M059J (cell line): ENCODE results near the gene PROM1. TPM values are rescaled to one million over a fixed set of nuclear protein-coding genes. Genes with fewer than 3 reads are reported as not detected.

Source experiments
- DNase-seq: peaks from one replicate; pipeline ENCODE4 v3.0.0-alpha.2; 2012; ENCODE audit warnings: low read depth
- total RNA-seq: library from RNA; depleted of rRNA; stranded (reverse); fragments of >200 nt; shearing (Covaris generic); gene quantifications from 2 replicates; pipeline ENCODE4 v1.2.3, GENCODE V29; 2014

The PROM1 gene
- total RNA-seq, 1 experiment from 2014 or later: 0.37 TPM

DNA sequence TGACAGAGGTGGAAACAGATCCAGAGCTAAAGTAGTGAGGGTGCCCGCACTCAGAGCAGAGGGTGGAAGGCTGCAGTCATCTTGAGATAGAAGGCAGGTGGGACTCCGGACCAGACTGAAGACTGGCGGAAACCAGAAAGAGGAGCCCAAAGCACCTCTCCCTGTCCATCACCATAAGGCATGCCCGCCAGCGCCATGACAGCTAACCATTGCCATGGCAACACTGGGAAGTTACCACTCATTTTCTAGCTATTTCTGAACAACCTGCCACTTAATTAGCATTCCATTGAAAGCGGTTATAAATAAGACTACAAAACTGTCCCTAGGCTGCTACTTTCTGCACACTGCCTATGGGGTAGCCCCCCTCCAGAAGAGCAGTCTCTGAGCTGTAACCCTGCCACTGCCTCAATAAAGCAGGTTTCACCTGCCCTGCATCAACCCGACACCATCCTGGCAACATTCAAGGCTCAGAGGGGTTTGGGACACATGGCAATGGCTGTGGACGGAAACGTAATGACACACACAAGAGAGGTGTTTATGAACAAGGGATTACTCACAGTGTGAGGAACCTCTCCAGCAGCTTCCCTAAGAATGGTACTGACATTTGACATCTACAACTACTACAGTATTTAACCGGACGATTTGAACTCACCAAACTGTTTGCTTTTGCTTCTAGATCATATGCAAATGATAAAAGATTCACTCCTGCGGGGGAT lies 93.1 kb downstream of the PROM1 start:
- peak; percentile 31 for DNase-seq

DNA sequence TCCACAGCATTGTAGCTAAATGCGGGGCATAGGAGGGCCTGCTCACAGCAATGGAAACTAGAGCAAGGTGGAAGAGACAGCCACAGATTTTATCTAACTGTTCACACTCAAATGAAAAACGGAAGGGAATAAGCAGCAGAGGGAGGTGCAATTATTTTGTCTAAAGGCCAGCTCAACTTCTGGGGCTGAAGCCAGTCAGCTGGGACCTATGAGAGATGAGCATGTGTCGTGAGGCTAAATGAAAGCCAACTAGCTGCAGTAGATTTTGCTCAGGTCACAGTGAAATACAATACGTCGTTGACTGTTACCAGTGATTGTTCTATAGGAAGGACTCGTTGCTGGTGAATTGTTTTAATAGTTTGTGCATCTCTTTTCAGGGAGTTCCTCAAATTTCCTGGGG lies 94.4 kb downstream of the PROM1 start:
- no peak for DNase-seq

DNA sequence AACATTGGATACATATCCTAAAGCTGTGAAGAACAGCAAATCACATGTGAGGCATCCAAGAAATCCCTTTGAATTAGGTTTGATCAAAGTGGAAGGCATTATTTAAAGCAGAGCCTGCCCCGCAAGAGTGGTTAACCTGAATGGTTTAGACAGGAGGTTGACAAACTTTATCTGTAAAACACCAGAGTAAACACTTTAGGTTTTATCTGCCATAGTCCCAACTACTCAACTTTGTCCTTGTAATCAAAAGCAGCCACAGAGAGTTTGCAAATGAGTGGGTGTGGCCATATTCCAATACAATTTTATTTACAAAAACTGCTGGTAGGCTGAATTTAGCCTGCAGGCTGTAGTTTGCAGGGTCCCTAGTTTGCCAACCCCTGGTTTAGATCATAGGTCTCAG lies 95.6 kb downstream of the PROM1 start:
- no peak for DNase-seq

- DNase-seq: no peak
Observed at GRCh38 chr4:15986907-15987306, 96.9 kb downstream of the PROM1 start.

GRCh38 chr4:15983610-15984009 lies 100.2 kb downstream of the PROM1 start:
- no peak for DNase-seq

DNA sequence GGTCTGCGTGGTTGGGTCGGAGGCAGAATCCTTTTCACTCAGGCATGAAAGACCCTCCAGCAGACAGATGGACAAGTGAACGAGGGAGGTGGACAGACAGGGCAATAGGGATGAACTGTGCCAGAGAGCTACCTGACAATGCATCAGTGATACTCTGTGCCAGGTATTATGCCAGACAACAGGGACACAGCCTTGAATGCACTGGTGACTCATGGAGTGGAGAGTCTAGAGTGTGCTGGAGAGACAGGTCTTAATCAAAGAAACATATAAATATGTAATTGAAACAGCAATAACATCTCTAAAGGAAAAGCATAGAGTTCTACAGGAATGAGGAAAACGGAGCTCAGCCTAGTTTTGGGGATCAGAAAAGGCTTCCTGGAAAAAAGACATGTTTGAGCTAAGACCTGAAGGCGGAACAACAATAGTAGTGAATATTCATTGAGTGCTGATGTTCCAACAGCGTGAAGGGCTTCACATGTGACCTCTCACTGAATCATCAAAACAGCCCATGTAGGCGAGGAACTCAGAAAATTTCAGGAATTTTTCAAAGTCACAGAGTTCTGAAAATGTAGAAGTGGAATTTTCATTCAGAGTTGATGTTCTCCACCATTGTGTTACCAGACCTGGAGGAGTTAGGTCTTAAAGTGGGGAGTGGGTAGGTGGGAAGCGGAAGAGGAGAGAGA lies 100.8 kb downstream of the PROM1 start:
- DNase-seq: no peak

GRCh38 chr4:15976456-15977447 lies 107.1 kb downstream of the PROM1 start:
- no peak for DNase-seq

GRCh38 chr4:15971068-15971801 lies 112.6 kb downstream of the PROM1 start:
- DNase-seq: no peak

GRCh38 chr4:15968551-15969300 lies 115.1 kb downstream of the PROM1 start:
- DNase-seq: no peak

DNA sequence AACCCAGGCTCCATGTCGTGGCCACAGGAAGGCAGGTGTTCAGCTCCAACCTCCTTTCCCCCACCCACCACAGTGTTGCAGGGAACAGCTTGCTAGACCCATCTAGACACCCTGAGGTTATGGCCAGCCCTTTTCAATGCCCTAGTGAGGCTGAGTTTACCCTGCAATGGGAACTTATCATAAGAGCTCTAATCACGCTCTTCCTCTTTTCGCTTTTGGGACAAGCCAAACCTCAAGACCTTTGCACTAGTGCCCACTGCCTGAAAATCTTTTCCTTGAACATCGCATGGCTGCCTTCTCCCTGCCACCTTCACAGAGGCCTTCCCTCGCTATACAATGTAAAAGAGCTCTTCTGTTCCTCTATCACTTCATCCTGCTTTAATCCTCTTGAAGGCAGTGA lies 118.5 kb downstream of the PROM1 start:
- no peak for DNase-seq

GRCh38 chr4:15964159-15964558 lies 119.7 kb downstream of the PROM1 start:
- peak; percentile 15 for DNase-seq

DNA sequence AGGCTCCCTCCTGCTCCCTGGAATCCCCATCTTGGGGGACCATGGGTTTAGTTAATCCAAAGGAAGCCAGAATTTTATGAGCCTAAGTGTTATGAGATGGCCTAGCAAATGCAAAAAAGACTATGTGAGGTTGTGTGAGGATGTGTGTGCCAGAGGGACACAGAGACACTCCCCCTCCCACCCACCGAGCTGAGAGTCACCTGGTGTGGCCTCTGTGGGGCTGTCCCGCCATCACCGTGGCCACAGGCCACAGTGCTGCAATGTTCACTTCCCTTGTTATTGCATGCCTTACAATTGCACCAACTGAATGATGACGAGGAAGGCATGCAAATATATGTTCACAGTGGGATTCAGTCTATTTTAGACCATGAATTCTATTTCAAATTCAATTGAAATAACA lies 120.2 kb downstream of the PROM1 start:
- no peak for DNase-seq

GRCh38 chr4:15963001-15963451 lies 120.8 kb downstream of the PROM1 start, which contains the start of gene FGFBP2:
Gene FGFBP2, minus strand, starts transcription at chr4:15963175. Its CDS starts 46 bp downstream, at chr4:15963129.
- DNase-seq: peak; percentile 41

- DNase-seq: no peak
Observed at GRCh38 chr4:15961781-15962510, 121.9 kb downstream of the PROM1 start.

DNA sequence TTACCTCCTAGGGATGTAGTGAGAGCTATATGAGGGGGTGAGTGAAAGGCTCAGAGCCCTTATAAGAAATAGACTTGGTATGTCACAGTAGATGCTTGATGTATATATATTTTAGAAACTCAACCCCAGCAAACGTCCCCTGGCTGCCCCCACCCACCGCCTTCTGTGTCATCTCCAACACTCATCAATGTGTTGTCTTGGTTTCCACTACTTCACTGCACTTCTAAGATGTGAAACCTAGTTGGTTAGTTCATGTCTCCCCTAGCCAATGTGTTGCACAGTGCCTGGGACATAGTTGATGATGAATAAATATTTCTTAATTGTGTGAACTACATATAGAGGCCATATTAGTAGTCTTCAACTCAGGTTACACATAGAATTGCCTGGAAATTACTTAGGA lies 125.3 kb downstream of the PROM1 start:
- DNase-seq: no peak

DNA sequence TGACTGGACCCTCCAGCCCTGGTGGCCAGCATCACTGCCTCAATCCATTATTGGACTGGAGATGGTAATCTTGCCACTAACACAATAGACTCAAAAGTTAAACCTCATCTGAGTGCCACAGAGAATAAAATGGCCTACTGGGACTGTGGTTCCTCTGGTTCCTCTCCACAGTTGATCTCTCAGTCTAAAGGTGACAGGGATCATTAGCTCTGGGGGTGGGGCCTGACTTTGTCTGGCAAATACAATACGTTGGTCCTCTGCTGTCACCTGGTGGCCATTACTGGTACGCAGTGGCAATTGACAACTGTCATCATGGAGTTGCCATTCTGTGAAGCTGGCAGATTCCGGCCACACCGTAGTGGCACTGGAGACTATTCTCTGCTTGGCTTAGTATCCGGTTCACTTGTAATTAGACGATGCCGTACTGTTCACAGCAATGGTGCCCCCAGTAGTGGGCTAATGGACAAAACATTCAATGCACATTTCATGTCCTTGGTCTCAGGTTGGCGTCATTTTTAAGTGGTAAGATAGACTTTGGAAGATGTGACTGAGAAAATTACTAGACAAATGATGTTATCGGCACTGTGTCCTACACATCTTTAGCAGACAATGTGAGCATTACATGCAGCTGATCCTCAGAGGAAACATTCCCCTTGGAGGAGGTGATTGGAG lies 127.5 kb downstream of the PROM1 start:
- peak; percentile 72 for DNase-seq

DNA sequence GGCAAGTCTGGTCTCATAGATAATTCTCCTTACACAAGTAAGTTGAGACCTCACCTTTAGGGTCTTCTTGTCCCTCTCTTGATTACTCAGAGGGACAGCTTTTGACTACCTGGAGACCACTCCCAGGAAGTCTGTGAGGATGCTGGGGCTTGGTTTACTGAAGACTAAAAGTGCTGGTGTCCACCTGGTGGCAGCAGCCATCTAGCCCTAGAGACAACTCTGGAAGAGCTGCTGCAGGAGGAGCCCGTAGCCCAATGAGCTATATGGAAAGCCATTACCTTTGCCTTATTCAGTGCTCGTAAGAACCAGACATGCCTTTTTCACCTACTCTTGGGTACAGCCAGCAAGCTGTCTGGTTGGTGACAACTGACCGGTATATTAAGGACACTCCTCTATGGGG lies 128.2 kb downstream of the PROM1 start:
- peak; percentile 38 for DNase-seq

GRCh38 chr4:15953625-15954024 lies 130.2 kb downstream of the PROM1 start:
- peak; percentile 4 for DNase-seq

DNA sequence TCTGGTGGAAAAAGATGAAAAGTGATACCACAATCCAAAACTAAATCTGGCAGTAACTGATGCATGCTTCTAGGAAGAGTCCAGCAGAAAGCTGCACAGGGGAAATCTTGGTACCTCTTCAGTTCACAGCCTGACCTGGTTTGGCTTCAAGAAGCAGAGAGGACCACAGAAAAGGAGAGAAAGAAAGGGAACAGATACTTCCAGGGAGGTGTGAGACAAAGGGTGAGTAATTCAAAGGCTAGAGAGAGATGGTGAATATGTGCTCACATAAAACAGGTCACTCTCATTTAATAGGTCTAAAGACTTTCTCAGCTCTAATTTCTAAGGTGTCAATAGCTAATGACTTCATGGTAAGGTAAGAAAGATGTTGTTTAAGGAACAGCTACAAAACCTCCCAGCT lies 132.0 kb downstream of the PROM1 start:
- DNase-seq: no peak
